Measurements from ENCODE around the gene BTBD3.

The BTBD3 gene

GRCh38 chr20:11952639-11953038 lies 34.9 kb downstream of the BTBD3 start:
- no peak for TF ChIP-seq POLR2A (IDR thresholded peaks at IDR 0.05; ENCODE audit: extremely low read depth, insufficient read length)
- no peak for TF ChIP-seq MYC (IDR thresholded peaks at IDR 0.05; ENCODE audit: low read depth, low read length)
- TF ChIP-seq, protein P1, sequence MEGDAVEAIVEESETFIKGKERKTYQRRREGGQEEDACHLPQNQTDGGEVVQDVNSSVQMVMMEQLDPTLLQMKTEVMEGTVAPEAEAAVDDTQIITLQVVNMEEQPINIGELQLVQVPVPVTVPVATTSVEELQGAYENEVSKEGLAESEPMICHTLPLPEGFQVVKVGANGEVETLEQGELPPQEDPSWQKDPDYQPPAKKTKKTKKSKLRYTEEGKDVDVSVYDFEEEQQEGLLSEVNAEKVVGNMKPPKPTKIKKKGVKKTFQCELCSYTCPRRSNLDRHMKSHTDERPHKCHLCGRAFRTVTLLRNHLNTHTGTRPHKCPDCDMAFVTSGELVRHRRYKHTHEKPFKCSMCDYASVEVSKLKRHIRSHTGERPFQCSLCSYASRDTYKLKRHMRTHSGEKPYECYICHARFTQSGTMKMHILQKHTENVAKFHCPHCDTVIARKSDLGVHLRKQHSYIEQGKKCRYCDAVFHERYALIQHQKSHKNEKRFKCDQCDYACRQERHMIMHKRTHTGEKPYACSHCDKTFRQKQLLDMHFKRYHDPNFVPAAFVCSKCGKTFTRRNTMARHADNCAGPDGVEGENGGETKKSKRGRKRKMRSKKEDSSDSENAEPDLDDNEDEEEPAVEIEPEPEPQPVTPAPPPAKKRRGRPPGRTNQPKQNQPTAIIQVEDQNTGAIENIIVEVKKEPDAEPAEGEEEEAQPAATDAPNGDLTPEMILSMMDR (IDR thresholded peaks at IDR 0.05; ENCODE audit: low read depth, low read length), result no peak
- TF ChIP-seq, protein P2, sequence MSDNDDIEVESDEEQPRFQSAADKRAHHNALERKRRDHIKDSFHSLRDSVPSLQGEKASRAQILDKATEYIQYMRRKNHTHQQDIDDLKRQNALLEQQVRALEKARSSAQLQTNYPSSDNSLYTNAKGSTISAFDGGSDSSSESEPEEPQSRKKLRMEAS (IDR thresholded peaks at IDR 0.05; ENCODE audit: low read depth, low read length), result no peak

DNA sequence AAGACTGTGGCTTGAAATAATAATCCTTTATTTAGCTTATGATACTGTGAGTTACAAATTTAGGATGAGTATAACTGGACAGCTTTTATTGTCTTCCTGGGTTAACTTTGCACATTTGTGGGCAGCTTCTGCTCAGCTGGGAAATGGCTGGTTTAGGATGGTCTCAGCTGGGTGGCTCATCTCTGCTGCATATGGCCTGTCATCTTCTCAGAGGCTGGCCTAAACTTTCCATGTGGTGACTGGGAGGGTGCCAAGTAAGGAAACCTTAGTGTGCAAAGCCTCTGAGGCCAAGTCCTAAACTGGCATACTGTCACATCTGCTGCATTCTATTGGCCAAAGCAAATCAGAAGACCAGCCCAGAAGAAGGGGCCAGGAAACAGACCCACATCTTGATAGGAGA lies 40.2 kb downstream of the BTBD3 start:
- no peak overlapping the region for H3K4me3 ChIP-seq (ENCODE audit: low read depth, low read length)
- no peak for DNase-seq (ENCODE audit: low read depth)
- TF ChIP-seq, protein P1 (IDR thresholded peaks at IDR 0.05; ENCODE audit: low read depth, low read length), result no peak
- TF ChIP-seq, protein P2 (IDR thresholded peaks at IDR 0.05; ENCODE audit: low read depth, low read length), result no peak
- TF ChIP-seq POLR2A (IDR thresholded peaks at IDR 0.05; ENCODE audit: extremely low read depth, insufficient read length) (no peak), MYC (IDR thresholded peaks at IDR 0.05; ENCODE audit: low read depth, low read length) (no peak)

More at GRCh38 chr20:11952639-11953038, 34.9 kb downstream of the BTBD3 start:
- DNase-seq (ENCODE audit: low read depth), result no peak
- no peak overlapping the region for H3K4me3 ChIP-seq (ENCODE audit: low read depth, low read length)

DNA sequence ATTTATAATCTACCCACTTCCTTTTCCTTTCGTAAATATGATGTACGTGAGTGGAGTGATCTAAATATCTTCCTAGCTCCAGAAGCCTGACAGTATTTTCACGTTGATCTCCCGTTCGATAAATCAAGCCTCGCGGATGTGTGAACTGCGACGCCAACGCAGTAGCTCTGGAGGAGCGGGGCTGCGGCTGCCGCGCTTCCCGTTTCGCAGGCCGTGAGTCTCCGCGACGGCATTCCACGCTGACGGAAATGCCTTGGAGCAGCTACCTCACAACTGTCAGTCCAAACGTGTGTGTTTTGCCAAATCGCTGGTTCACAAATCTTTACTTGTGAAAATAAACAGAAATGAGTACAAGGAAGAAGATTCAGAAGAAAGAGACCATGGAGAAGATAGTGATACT lies 41.2 kb downstream of the BTBD3 start:
- no peak for DNase-seq (ENCODE audit: low read depth)
- TF ChIP-seq MYC (IDR thresholded peaks at IDR 0.05; ENCODE audit: low read depth, low read length) (no peak), POLR2A (IDR thresholded peaks at IDR 0.05; ENCODE audit: extremely low read depth, insufficient read length) (no peak)
- TF ChIP-seq, protein P1 (IDR thresholded peaks at IDR 0.05; ENCODE audit: low read depth, low read length), result no peak
- TF ChIP-seq, protein P2 (IDR thresholded peaks at IDR 0.05; ENCODE audit: low read depth, low read length), result no peak
- H3K4me3 ChIP-seq (ENCODE audit: low read depth, low read length), result no peak overlapping the region

- no peak for DNase-seq (ENCODE audit: low read depth)
- TF ChIP-seq, protein P1 (IDR thresholded peaks at IDR 0.05; ENCODE audit: low read depth, low read length), result no peak
- TF ChIP-seq, protein P2 (IDR thresholded peaks at IDR 0.05; ENCODE audit: low read depth, low read length), result no peak
- TF ChIP-seq POLR2A (IDR thresholded peaks at IDR 0.05; ENCODE audit: extremely low read depth, insufficient read length), result no peak
- no peak for TF ChIP-seq MYC (IDR thresholded peaks at IDR 0.05; ENCODE audit: low read depth, low read length)
- no peak overlapping the region for H3K4me3 ChIP-seq (ENCODE audit: low read depth, low read length)
Observed at GRCh38 chr20:11965602-11966001, 47.9 kb downstream of the BTBD3 start.

DNA sequence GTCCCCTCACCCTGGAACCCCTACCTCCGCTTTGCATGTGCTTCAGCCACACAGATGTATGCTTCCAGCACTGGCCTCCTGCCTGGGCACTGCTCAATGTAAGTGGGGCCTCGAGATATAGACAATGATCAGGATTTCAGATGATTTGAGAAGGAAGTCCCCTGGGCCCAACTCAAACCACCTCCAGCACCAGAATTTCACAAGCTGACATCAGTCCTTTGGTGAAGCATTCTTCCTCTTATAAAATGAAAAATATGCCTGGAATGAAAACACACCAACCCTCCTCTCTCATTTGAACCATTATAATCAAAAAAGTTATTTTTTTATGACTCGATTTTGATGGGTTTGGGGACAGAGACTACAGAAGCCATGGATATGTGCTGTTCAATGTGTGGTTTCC lies 48.5 kb downstream of the BTBD3 start:
- H3K4me3 ChIP-seq (ENCODE audit: low read depth, low read length), result no peak overlapping the region
- TF ChIP-seq POLR2A (IDR thresholded peaks at IDR 0.05; ENCODE audit: extremely low read depth, insufficient read length) (no peak), MYC (IDR thresholded peaks at IDR 0.05; ENCODE audit: low read depth, low read length) (no peak)
- TF ChIP-seq, protein P2 (IDR thresholded peaks at IDR 0.05; ENCODE audit: low read depth, low read length), result no peak
- TF ChIP-seq, protein P1 (IDR thresholded peaks at IDR 0.05; ENCODE audit: low read depth, low read length), result no peak
- DNase-seq (ENCODE audit: low read depth), result no peak

All from NB4 (cell line).